ENCODE measurements around the gene PDZRN3.

DNA sequence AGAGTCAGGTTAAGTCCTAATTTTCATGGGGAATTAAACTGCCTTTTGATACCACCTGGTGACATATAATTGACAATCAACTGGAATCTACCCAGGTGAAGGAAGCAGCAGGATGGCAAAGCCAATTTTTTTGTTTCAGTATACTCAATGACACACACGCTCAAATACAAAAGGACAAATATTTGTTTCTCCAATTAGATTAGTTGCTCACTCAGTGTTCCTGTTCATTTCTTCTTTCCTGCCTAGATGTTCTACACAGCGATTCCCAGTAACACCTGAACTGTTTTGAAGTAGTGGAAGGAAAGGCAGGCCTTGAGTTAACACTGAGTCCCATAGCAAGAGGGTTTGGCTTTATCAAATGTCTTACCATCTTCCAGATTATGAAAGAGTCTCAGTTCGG is 157.5 kb downstream of the PDZRN3 start:
- no peak for TF ChIP-seq PBX3 (IDR thresholded peaks at IDR 0.05)
- TF ChIP-seq, protein P1, sequence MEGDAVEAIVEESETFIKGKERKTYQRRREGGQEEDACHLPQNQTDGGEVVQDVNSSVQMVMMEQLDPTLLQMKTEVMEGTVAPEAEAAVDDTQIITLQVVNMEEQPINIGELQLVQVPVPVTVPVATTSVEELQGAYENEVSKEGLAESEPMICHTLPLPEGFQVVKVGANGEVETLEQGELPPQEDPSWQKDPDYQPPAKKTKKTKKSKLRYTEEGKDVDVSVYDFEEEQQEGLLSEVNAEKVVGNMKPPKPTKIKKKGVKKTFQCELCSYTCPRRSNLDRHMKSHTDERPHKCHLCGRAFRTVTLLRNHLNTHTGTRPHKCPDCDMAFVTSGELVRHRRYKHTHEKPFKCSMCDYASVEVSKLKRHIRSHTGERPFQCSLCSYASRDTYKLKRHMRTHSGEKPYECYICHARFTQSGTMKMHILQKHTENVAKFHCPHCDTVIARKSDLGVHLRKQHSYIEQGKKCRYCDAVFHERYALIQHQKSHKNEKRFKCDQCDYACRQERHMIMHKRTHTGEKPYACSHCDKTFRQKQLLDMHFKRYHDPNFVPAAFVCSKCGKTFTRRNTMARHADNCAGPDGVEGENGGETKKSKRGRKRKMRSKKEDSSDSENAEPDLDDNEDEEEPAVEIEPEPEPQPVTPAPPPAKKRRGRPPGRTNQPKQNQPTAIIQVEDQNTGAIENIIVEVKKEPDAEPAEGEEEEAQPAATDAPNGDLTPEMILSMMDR (IDR thresholded peaks at IDR 0.05), result no peak
- TF ChIP-seq CHD2 (IDR thresholded peaks at IDR 0.05; ENCODE audit: low read length, partially characterized antibody), result no peak
- TF ChIP-seq TAF1 (IDR thresholded peaks at IDR 0.05; ENCODE audit: borderline replicate concordance, low read depth, low read length), result no peak
- no peak for TF ChIP-seq EZH2phosphoT487 (IDR thresholded peaks at IDR 0.05; ENCODE audit: borderline replicate concordance, low read depth)
- TF ChIP-seq ZBTB33 (IDR thresholded peaks at IDR 0.05; ENCODE audit: borderline replicate concordance, low read depth), result no peak
- no peak for TF ChIP-seq IRF3 (IDR thresholded peaks at IDR 0.05; ENCODE audit: low read depth, low read length)
- no peak for TF ChIP-seq MXI1 (IDR thresholded peaks at IDR 0.05; ENCODE audit: low read depth, low read length)
- TF ChIP-seq RAD21 (IDR thresholded peaks at IDR 0.05; ENCODE audit: low read length), result no peak
- TF ChIP-seq, protein P2, sequence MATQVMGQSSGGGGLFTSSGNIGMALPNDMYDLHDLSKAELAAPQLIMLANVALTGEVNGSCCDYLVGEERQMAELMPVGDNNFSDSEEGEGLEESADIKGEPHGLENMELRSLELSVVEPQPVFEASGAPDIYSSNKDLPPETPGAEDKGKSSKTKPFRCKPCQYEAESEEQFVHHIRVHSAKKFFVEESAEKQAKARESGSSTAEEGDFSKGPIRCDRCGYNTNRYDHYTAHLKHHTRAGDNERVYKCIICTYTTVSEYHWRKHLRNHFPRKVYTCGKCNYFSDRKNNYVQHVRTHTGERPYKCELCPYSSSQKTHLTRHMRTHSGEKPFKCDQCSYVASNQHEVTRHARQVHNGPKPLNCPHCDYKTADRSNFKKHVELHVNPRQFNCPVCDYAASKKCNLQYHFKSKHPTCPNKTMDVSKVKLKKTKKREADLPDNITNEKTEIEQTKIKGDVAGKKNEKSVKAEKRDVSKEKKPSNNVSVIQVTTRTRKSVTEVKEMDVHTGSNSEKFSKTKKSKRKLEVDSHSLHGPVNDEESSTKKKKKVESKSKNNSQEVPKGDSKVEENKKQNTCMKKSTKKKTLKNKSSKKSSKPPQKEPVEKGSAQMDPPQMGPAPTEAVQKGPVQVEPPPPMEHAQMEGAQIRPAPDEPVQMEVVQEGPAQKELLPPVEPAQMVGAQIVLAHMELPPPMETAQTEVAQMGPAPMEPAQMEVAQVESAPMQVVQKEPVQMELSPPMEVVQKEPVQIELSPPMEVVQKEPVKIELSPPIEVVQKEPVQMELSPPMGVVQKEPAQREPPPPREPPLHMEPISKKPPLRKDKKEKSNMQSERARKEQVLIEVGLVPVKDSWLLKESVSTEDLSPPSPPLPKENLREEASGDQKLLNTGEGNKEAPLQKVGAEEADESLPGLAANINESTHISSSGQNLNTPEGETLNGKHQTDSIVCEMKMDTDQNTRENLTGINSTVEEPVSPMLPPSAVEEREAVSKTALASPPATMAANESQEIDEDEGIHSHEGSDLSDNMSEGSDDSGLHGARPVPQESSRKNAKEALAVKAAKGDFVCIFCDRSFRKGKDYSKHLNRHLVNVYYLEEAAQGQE (IDR thresholded peaks at IDR 0.05; ENCODE audit: low read depth, low read length), result no peak
- TF ChIP-seq POLR2AphosphoS5 (IDR thresholded peaks at IDR 0.05; ENCODE audit: low read depth, low read length), result no peak

Measured in SK-N-SH (cell line).